GM21528 (cell line): ENCODE data around the gene FKBP2.

ENCODE experiments used
- ATAC-seq: cut with Tn5 transposase; IDR thresholded peaks from one replicate; pipeline ENCODE4 v1.9.1; 2021; ENCODE audit warnings: mild to moderate bottlenecking, moderate library complexity; ENCODE audit not compliant: unreplicated experiment, low FRiP score

FKBP2 gene

DNA sequence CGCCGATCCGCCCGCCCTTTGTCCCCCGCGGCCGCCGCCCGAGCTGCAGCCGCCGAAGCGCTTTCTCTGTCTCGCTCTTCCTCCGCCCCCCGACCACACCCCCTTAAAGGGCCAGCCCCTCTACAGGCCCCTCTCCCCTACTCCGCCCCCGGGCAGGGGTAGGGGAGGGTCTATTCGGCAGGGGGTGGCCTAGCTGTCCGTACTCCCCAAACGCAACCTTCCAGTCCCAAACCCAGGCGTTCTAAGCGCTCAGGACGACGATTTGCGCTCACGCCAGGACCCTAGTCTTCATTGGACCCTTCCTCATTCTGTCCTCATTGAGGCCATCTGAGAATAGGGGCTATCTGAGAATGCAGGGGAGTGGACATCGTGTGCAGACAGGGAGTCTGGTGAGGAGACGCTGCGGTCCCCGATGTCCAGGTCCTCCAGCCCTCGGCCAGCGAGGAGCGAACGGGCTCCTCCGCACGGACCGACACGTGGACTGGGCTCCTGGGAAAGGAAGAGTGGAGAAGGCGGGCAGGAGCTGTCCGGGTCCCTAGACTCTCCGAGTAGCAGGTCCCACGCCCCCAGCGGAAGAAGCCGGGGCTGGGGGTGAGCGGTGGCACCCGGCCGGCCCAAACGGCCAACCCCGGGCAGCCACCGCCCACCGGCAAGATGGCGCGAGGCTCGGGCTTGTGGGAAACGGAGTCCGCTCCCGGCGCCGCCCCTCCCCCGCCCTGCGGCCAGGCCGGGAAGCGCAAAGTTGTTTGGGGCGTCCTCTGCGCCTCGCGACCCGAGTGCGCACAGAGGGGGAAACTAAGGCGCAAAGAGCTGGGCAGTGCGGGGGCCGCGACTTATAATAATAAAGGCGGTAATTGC, 6.2 kb downstream of the FKBP2 start, which contains the start of gene PPP1R14B:
Gene PPP1R14B, minus strand, starts transcription at position 73 of the 858 bp plus-strand sequence. CDS start 270 bp downstream, outside the sequence.
- no peak for ATAC-seq

DNA sequence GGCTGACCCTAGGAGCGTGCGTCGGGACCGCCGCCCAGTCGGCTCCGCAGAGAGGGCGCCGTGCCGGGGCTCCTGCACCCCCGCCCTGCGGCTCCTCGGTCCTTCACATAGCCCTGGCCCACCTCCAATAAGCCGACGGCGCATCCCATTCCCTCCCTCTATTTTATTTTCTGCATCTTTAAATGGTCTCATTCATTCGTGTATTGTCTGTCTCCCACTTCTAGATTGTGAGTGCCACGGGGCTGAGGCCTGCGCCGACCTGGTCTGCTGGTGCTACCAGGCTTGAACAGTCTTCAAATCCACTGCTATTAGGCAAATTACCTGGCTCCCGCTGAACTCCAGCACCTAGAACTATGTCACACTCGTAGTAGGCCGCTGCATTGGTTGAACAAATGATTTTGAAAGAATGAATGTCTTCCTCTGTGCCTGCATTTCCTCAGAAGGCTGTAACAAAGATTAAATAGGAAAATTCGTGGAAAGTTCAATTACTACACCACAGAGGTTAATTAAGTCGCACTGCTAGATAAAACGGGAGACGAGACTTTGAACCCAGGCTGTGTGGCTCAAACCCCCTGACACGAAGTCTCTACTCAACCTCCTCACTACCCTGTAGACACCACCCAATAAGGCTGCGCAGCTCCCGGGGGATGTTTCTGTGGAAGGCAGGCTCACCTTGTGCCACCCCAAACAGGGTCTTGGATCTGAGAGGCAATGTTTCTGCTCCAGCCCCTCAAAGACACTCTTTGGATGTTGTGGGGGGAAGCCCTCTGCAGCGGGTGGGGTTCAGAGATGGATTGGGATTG, 7.0 kb downstream of the FKBP2 start:
- ATAC-seq, result no peak

DNA sequence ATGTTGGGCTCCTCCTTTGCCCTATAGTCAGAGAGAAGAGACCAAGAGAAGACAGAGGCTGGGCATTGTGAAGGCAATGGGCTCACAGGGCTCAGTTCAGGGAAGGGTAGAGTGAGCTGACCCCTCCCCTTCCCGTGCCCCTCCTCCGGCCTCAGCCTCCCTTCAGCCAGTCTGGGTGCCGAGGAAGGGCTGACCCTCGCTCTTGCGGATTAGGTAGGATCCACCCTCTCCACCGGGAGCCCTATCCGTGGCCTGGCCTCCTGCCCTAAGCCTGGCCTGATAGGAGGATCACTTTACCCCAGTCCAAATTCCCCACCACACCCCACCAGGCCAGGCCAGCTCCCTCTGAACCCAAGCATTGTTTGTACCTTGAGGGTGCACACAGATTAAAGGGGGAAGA, 7.7 kb downstream of the FKBP2 start:
- ATAC-seq, result no peak

DNA sequence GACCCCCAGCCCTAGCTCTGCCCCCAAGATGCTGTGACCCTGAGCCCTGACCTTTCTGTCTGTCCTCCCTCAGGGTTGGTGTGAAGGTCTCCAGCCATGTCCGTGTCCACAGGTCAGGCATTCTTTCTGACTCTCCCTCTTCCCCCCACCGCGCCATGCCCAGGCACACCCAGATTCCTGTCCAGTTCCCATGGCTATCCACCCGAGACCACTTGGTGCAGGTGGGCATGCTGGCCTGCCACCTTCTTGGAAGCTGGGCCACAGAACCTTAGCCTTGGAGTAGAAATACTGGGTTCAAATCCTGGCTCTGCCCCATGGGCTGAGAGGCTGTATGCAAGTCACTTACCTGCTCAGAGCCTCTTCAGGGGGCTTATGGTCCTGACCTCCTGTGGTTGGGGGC, 8.1 kb downstream of the FKBP2 start:
- no peak for ATAC-seq

DNA sequence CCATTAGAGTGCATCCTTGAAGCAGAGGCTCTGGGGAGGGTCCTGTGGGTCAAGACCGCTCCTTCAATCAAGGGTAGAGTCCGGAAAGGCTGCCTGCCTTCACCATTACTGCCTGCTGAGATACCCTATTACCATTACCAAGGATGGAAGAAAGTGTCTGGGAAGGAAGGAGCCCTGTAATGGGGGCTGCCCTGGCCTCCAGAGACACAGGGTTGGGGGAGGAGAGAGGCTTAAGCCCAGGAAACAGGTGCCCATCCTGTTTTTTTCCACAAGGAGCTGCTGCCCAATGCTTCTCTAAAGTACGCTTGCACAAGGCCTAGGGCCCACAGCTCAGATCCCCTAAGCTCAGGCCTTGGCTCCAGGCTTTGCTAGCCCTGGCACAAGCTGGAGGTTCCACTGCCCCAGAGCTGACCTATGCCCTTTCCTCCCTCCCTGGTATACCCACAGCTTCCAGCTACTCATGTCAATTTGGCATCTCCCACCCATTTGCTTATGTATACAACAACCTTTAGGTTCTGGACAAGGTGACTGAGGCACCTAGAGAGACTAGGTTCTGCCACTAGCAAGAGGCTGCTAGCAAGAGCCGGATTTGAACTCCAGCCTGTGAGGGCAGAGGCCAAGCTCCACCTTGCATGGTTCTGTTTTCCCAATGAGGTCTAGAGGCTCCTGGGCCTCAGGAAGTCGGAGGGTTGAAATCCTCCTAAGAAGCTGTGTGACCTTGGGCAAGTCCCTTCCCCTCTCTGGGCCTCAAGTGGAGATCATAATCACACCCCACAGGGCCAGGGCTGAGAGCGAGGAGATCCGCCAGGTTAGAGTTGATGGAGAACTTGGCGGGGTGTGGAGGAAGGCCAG, 8.9 kb downstream of the FKBP2 start:
- no peak for ATAC-seq

DNA sequence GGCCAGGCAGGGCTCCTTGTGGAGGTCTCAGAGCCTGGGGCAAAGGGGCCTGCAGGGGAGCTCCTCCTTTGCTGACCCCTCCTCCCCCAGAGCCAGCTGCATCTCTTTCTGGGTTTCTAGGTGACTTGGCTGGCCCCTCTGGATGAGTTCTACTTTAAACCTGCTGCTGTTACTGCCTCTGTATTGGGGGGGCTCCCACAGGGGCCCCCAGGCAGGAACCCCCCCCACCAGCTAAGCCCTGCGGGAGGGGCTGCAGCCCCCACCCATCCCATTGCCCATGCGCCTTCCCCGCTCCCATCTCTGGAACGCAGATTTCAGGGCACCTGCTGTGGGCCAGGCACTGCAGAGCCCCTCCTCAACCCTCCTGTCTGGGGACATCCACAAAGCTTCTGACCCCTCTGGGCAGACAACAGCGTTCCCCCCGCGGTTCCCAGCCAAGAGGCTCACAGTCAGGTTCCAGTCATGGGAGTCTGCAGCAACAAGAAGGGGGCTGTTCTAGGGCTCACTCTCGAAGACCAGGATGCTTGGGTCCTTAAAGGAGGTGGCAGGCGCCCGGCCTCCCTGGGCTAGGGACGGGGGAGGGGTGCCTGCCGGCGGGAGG, 9.6 kb downstream of the FKBP2 start:
- ATAC-seq, result no peak

DNA sequence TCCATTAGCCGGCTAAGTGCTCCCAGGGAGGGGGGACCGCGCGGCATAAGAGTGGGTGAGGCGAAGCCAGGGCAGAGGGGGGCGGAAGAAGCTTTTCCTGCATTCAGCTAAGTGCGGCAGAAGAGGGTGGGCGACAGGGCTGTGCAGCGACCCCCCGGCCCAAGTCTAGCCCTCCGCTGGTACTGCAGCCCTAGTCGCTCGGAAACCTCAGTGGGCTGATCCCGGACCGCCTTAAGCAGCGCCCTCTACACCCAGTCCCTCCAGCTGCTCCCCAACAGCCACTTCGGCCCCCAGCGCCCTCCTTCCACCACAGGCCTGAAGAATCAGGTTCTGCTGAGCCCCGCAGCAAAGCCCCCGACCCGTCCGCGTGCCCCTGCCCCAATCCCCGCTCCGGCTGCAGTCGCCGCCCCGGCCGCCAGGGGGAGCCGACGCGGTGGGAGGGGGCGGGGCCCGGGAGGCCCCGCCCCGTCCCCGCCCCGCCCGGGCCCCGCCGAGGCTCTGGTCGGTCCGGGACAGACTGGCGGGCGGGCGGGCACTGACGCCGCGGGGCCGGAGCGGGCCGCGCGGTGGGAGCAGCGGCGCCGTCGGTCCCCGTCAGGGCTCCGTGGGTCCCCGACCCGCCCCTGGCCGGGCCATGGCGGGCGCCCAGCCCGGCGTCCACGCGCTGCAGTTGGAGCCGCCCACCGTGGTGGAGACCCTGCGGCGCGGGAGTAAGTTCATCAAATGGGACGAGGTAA, 10.3 kb downstream of the FKBP2 start, which contains the start of gene PLCB3:
Gene PLCB3, plus strand, starts transcription at position 515 of the 737 bp plus-strand sequence. Its CDS starts 120 bp downstream, at position 635.
- ATAC-seq, result no peak

DNA sequence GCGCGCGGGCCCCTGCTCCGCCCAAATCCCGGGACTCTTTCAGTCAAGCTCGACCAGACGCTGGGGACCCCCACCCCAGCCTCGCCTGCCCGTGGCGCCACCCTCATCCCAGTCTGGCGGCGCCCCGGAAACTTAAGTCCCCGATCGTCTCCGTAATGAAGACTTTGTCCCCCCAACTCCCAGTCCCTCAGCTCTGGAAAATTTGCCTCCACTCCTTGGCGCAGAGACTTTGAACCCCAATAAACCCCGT, 10.8 kb downstream of the FKBP2 start:
- ATAC-seq, result no peak

- no peak for ATAC-seq
These were observed 11.3 kb downstream of the FKBP2 start for GRCh38 chr11:64252003-64252872.

- no peak for ATAC-seq
These were observed 12.1 kb downstream of the FKBP2 start for GRCh38 chr11:64253043-64253442.

DNA sequence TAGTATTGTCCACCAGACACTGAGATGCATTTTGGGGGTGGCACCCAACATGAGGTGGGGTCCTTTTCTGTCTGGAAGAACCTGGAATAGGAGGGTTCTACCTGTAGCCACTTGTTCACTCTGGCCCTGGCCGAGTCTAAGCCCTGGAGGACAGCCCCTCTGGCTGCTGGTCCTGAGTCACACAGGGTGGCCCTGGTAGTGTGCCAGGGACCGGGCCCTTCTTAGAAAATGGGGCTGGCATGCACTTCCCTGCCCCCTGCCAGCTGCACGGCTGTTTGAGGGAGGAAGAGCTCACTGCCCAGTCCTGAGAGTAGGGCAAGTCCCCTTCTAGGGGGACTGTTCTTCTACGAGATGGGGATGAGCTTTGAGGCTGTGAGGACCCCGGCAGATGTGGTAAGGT, 12.6 kb downstream of the FKBP2 start:
- no peak for ATAC-seq

- ATAC-seq, result no peak
These were observed 13.4 kb downstream of the FKBP2 start for GRCh38 chr11:64254326-64254725.

- no peak for ATAC-seq
These were observed 14.5 kb downstream of the FKBP2 start for GRCh38 chr11:64255135-64256128.

DNA sequence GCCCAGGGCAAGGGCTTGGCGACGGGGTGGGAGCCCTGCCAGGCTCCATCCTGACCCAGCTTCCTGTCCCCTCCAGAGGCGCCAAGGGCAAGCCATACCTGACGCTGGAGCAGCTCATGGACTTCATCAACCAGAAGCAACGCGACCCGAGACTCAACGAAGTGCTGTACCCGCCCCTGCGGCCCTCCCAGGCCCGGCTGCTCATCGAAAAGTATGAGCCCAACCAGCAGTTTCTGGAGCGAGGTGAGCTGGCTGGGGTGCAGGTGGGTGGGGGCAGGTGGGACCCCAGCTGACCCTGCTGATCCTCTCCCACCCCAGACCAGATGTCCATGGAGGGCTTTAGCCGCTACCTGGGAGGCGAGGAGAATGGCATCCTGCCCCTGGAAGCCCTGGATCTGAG, 15.4 kb downstream of the FKBP2 start:
- no peak for ATAC-seq

GRCh38 chr11:64258356-64258755, 17.5 kb downstream of the FKBP2 start:
- no peak for ATAC-seq

GRCh38 chr11:64258946-64259532, 18.1 kb downstream of the FKBP2 start:
- ATAC-seq, result no peak

DNA sequence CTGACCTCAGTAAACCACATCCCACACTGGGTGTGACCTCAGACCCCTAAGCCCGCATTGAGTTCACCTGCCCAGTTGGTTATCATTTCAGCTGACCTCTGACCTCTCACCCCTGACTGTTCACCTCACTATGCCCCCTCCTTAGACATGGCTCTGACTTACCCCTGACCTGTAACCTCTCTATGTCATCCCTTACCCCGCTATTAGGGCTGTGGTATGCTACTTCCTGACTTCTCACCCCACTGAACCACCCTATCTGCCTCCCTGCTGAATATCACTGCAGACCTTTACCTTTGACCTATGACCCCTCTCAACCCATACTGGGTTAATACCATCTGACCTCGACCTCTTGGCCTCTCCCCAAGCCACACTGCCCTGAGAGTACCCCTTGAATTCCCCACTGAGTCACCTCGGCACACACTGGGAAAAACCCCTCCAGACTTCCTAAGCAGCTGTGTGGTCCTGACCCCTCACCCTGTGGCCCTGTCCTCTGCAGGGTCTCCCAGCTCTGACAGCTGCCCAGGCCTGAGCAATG, 18.7 kb downstream of the FKBP2 start:
- ATAC-seq, result no peak
